WTC11 (cell line): ENCODE results near the gene CAMK2B. TPM values are rescaled to one million over a fixed set of nuclear protein-coding genes. Genes with fewer than 3 reads are reported as not detected.

ENCODE experiments used
- ATAC-seq: fragments of 200-7000 bp; cut with Tn5 transposase; 2 replicates; pipeline ENCODE4 v1.10.0; 2021; ENCODE audit warnings: mild to moderate bottlenecking, moderate library complexity
- CTCF ChIA-PET: fragments of 300-600 bp; sonication (Branson Sonifier 250); formaldehyde crosslinking; loops from one replicate; lab custom pipeline; 2021; ENCODE audit warnings: antibody characterized with exemption; lab: Charles Lee
- POLR2A ChIA-PET: fragments of 350-600 bp; sonication (Branson Sonifier 250); formaldehyde crosslinking; loops from one replicate; lab custom pipeline; 2021; ENCODE audit warnings: antibody characterized with exemption; lab: Charles Lee
- DNase-seq: peaks from one replicate; pipeline ENCODE4 v3.0.0; 2021; ENCODE audit warnings: low spot score
- H3K27ac Mint-ChIP-seq: 2 replicates; pipeline ENCODE4 v1.8.0; 2021; ENCODE audit warnings: mixed read lengths
- H3K27me3 Mint-ChIP-seq: 2 replicates; pipeline ENCODE4 v1.8.0; 2021; ENCODE audit warnings: low read depth, mild to moderate bottlenecking, moderate library complexity, mixed read lengths
- H3K36me3 Mint-ChIP-seq: 2 replicates; pipeline ENCODE4 v1.8.0; 2021; ENCODE audit warnings: mixed read lengths
- H3K4me1 Mint-ChIP-seq: 2 replicates; pipeline ENCODE4 v1.8.0; 2022; ENCODE audit warnings: mixed read lengths
- H3K4me3 Mint-ChIP-seq: 2 replicates; pipeline ENCODE4 v1.8.0; 2021; ENCODE audit warnings: mild to moderate bottlenecking, moderate library complexity, mixed read lengths
- H3K9me3 Mint-ChIP-seq: 2 replicates; pipeline ENCODE4 v1.8.0; 2021; ENCODE audit warnings: mixed read lengths
- CREB1 ChIP-seq: sonication (generic); formaldehyde crosslinking; IDR thresholded peaks from 2 replicates; pipeline ENCODE4 v1.8.0; 2023; ENCODE audit warnings: mild to moderate bottlenecking, missing genetic modification reagents
- ETV6 ChIP-seq: sonication (generic); formaldehyde crosslinking; IDR thresholded peaks from 2 replicates; pipeline ENCODE4 v1.8.1; 2022; ENCODE audit warnings: mild to moderate bottlenecking, missing genetic modification reagents
- NFATC4 ChIP-seq: fragments of 250-450 bp; sonication (Bioruptor Pico); IDR thresholded peaks from 2 replicates; pipeline ENCODE4 v1.9.0; 2021; ENCODE audit warnings: mild to moderate bottlenecking
- NR3C1 ChIP-seq: sonication (generic); formaldehyde crosslinking; conservative IDR thresholded peaks from 2 replicates; pipeline ENCODE4 v1.8.1; 2023; ENCODE audit warnings: low read depth, mild to moderate bottlenecking, missing genetic modification reagents
- RELA ChIP-seq: sonication (generic); formaldehyde crosslinking; IDR thresholded peaks from 2 replicates; pipeline ENCODE4 v1.8.1; 2022; ENCODE audit warnings: missing genetic modification reagents, mild to moderate bottlenecking, borderline replicate concordance
- RORB ChIP-seq: fragments of 250-450 bp; sonication (Bioruptor Pico); IDR thresholded peaks from 2 replicates; pipeline ENCODE4 v1.9.0; 2021; ENCODE audit warnings: mild to moderate bottlenecking
- SOX15 ChIP-seq: fragments of 250-450 bp; sonication (Bioruptor Pico); IDR thresholded peaks from 2 replicates; pipeline ENCODE4 v1.9.0; 2021; ENCODE audit warnings: mild to moderate bottlenecking
- SP1 ChIP-seq: sonication (generic); formaldehyde crosslinking; conservative IDR thresholded peaks from 2 replicates; pipeline ENCODE4 v1.8.1; 2022; ENCODE audit warnings: missing genetic modification reagents
- ZBTB21 ChIP-seq: sonication (generic); formaldehyde crosslinking; IDR thresholded peaks from 2 replicates; pipeline ENCODE4 v1.8.1; 2023; ENCODE audit warnings: mild to moderate bottlenecking, missing genetic modification reagents, borderline replicate concordance
- ZNF121 ChIP-seq: sonication (generic); formaldehyde crosslinking; IDR thresholded peaks from 2 replicates; pipeline ENCODE4 v1.8.0; 2023; ENCODE audit warnings: missing genetic modification reagents
- ZNF232 ChIP-seq: sonication (generic); formaldehyde crosslinking; IDR thresholded peaks from 2 replicates; pipeline ENCODE4 v1.8.0; 2022; ENCODE audit warnings: mild to moderate bottlenecking, missing genetic modification reagents
- ZNF263 ChIP-seq: sonication (generic); formaldehyde crosslinking; IDR thresholded peaks from 2 replicates; pipeline ENCODE4 v1.8.1; 2022; ENCODE audit warnings: low read depth, mild to moderate bottlenecking, moderate library complexity, missing genetic modification reagents
- total RNA-seq: library from RNA; stranded (reverse); gene quantifications from 3 replicates; pipeline ENCODE4 v1.2.3, GENCODE V29; 2021
- TF ChIP-seq, protein P1 (sequence below): sonication (generic); formaldehyde crosslinking; IDR thresholded peaks from 2 replicates; pipeline ENCODE4 v1.8.0; 2022; ENCODE audit warnings: mild to moderate bottlenecking, missing genetic modification reagents
- TF ChIP-seq, protein P2 (sequence below): fragments of 250-450 bp; sonication (Bioruptor Pico); IDR thresholded peaks from 2 replicates; pipeline ENCODE4 v1.9.0; 2021; ENCODE audit warnings: mild to moderate bottlenecking, borderline replicate concordance
- TF ChIP-seq, protein P3 (sequence below): fragments of 250-450 bp; sonication (Bioruptor Pico); IDR thresholded peaks from 2 replicates; pipeline ENCODE4 v1.9.0; 2021; ENCODE audit warnings: mild to moderate bottlenecking
- TF ChIP-seq, protein P4 (sequence below): sonication (generic); formaldehyde crosslinking; IDR thresholded peaks from 2 replicates; pipeline ENCODE4 v1.8.0; 2022; ENCODE audit warnings: missing genetic modification reagents

CAMK2B gene
- total RNA-seq, 1 experiment from 2014 or later: 0.44 TPM

- Mint-ChIP-seq H3K4me3 (no peak overlapping the region), H3K27ac (no peak overlapping the region), H3K36me3 (no peaks in the 10 kb centered on the region), H3K9me3 (peaks cover 19% of the 10 kb centered on the region), H3K4me1 (peaks cover 4% of the 10 kb centered on the region; the same call in 1 of the 2 replicates), H3K27me3 (peaks cover 61% of the 10 kb centered on the region)
- CTCF ChIA-PET: interaction anchor here (0.9 to 3.4 kb wide), 3 partner anchors 41 to 93 kb away, joined by 3 to 28 read pairs (median 7); no protein-coding TSS in a partner anchor
- peak; percentile 50 for ATAC-seq
- POLR2A ChIA-PET: interaction anchor here (0.5 kb wide), 1 partner anchor 368 kb away, joined by 3 read pairs; no protein-coding TSS in a partner anchor
- TF ChIP-seq ZNF263 (CRISPR knock-in tag): peak; percentile 90
- TF ChIP-seq, protein P1, sequence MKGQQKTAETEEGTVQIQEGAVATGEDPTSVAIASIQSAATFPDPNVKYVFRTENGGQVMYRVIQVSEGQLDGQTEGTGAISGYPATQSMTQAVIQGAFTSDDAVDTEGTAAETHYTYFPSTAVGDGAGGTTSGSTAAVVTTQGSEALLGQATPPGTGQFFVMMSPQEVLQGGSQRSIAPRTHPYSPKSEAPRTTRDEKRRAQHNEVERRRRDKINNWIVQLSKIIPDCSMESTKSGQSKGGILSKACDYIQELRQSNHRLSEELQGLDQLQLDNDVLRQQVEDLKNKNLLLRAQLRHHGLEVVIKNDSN (CRISPR knock-in tag): no peak
- TF ChIP-seq, all 79 proteins: peak for 1
- peak; percentile 54 for DNase-seq
Observed at GRCh38 chr7:44307301-44307900, 18.0 kb downstream of the CAMK2B start.

- H3K4me3 Mint-ChIP-seq: no peak overlapping the region
- TF ChIP-seq RELA (CRISPR knock-in tag): no peak
- TF ChIP-seq ZNF121 (CRISPR knock-in tag): no peak
- TF ChIP-seq, protein P2, sequence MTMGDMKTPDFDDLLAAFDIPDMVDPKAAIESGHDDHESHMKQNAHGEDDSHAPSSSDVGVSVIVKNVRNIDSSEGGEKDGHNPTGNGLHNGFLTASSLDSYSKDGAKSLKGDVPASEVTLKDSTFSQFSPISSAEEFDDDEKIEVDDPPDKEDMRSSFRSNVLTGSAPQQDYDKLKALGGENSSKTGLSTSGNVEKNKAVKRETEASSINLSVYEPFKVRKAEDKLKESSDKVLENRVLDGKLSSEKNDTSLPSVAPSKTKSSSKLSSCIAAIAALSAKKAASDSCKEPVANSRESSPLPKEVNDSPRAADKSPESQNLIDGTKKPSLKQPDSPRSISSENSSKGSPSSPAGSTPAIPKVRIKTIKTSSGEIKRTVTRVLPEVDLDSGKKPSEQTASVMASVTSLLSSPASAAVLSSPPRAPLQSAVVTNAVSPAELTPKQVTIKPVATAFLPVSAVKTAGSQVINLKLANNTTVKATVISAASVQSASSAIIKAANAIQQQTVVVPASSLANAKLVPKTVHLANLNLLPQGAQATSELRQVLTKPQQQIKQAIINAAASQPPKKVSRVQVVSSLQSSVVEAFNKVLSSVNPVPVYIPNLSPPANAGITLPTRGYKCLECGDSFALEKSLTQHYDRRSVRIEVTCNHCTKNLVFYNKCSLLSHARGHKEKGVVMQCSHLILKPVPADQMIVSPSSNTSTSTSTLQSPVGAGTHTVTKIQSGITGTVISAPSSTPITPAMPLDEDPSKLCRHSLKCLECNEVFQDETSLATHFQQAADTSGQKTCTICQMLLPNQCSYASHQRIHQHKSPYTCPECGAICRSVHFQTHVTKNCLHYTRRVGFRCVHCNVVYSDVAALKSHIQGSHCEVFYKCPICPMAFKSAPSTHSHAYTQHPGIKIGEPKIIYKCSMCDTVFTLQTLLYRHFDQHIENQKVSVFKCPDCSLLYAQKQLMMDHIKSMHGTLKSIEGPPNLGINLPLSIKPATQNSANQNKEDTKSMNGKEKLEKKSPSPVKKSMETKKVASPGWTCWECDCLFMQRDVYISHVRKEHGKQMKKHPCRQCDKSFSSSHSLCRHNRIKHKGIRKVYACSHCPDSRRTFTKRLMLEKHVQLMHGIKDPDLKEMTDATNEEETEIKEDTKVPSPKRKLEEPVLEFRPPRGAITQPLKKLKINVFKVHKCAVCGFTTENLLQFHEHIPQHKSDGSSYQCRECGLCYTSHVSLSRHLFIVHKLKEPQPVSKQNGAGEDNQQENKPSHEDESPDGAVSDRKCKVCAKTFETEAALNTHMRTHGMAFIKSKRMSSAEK (CRISPR knock-in tag): no peak
- TF ChIP-seq ZNF232 (CRISPR knock-in tag): no peak
- TF ChIP-seq, protein P3, sequence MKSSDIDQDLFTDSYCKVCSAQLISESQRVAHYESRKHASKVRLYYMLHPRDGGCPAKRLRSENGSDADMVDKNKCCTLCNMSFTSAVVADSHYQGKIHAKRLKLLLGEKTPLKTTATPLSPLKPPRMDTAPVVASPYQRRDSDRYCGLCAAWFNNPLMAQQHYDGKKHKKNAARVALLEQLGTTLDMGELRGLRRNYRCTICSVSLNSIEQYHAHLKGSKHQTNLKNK: no peak
- TF ChIP-seq, protein P4, sequence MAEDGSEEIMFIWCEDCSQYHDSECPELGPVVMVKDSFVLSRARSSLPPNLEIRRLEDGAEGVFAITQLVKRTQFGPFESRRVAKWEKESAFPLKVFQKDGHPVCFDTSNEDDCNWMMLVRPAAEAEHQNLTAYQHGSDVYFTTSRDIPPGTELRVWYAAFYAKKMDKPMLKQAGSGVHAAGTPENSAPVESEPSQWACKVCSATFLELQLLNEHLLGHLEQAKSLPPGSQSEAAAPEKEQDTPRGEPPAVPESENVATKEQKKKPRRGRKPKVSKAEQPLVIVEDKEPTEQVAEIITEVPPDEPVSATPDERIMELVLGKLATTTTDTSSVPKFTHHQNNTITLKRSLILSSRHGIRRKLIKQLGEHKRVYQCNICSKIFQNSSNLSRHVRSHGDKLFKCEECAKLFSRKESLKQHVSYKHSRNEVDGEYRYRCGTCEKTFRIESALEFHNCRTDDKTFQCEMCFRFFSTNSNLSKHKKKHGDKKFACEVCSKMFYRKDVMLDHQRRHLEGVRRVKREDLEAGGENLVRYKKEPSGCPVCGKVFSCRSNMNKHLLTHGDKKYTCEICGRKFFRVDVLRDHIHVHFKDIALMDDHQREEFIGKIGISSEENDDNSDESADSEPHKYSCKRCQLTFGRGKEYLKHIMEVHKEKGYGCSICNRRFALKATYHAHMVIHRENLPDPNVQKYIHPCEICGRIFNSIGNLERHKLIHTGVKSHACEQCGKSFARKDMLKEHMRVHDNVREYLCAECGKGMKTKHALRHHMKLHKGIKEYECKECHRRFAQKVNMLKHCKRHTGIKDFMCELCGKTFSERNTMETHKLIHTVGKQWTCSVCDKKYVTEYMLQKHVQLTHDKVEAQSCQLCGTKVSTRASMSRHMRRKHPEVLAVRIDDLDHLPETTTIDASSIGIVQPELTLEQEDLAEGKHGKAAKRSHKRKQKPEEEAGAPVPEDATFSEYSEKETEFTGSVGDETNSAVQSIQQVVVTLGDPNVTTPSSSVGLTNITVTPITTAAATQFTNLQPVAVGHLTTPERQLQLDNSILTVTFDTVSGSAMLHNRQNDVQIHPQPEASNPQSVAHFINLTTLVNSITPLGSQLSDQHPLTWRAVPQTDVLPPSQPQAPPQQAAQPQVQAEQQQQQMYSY (CRISPR knock-in tag): no peak
- no peak for TF ChIP-seq NR3C1 (CRISPR knock-in tag)
- TF ChIP-seq NFATC4 (CRISPR knock-in tag): no peak
- no peak for TF ChIP-seq SP1 (CRISPR knock-in tag)
- no peak for TF ChIP-seq ZBTB21 (CRISPR knock-in tag)
- no peak for TF ChIP-seq ETV6
- no peak for TF ChIP-seq CREB1
- no peak for TF ChIP-seq SOX15 (CRISPR knock-in tag)
- TF ChIP-seq RORB (CRISPR knock-in tag): no peak
- TF ChIP-seq, all 79 proteins: peak for 0
- ChIA-PET CTCF (interaction anchor here (1.5 kb wide), 1 partner anchor 66 kb away, joined by 4 read pairs; no protein-coding TSS in a partner anchor), POLR2A (no interaction called here)
- DNase-seq: no peak
- H3K27ac Mint-ChIP-seq: no peak overlapping the region
- ATAC-seq: no peak
- peaks cover 4% of the 10 kb centered on the region; the same call in 1 of the 2 replicates for H3K4me1 Mint-ChIP-seq
- no peaks in the 10 kb centered on the region for H3K36me3 Mint-ChIP-seq
- peaks cover 57% of the 10 kb centered on the region for H3K27me3 Mint-ChIP-seq
- peaks cover 27% of the 10 kb centered on the region for H3K9me3 Mint-ChIP-seq
Observed at GRCh38 chr7:44306606-44307005, 18.8 kb downstream of the CAMK2B start.
